Right ventricle myocardium inferior (tissue), 1 donor: ENCODE data around the gene TNFAIP2. TPM values are rescaled to one million over a fixed set of nuclear protein-coding genes. Genes with fewer than 3 reads are reported as not detected.

Experiments
- ATAC-seq: fragments of 200-7000 bp; cut with Tn5 transposase; one replicate; pipeline ENCODE4 v1.9.1; 2020; ENCODE audit warnings: mild to moderate bottlenecking, moderate library complexity
- DNase-seq: peaks from one replicate; pipeline ENCODE4 v3.0.0; 2021; ENCODE audit errors: missing footprints
- intact Hi-C: fragments of 100-400 bp; cut with DNase I; formaldehyde crosslinking; loops from one replicate; pipeline ENCODE4 v1.11.0; 2022
- total RNA-seq: library from RNA; stranded (reverse); fragmentation: NEBNext Ultra II Directional; extraction: Animal tissue kit (Norgen Biotek cat#: 25700); gene quantifications from one replicate; pipeline ENCODE4 v1.2.1, GENCODE V29; 2021
- donor health status: DM: no; HTN: yes; CAD: no; lungs with severe emphysema.

The TNFAIP2 gene
- total RNA-seq, 1 donor from 2014 or later, result 56.5 TPM

DNA sequence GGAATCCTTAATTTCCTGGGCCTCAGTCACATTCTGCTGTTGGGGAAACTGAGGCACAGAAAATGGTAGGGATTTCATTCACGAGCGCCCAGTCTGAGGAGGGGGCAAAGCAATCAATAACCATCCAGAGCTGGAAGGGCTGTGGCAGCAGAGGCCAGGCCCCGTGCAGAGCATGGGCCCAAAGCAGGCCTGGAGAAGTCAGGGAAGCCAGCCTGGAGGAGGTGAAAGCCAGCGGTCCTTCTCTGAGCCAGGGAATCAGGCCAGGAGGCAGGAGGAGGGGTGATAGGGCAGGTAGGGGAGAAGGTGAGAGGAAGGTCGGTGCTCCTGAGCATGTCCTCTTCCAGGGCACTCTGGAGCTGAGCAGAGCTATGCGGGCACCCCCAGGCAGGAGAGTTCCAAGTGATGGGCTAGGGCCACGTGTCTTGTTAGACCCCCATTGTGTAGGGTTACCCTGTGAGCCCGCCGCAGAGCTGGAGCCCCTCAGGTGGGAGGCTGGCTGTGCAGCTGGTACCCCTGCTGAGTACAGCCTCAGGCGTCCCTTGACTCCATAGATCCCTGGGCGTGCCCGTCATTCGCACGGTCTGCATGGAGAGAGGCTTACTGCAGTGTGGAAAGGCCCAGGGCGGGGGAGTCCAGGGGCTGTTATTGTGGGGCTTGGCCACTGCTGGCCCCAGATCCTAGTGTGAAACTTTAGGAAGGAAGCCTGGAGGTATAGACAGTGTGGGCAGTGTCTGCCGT lies 4.8 kb downstream of the TNFAIP2 start:
- DNase-seq (no peak), ATAC-seq (no peak)
- intact Hi-C loops, result no loop called here

DNA sequence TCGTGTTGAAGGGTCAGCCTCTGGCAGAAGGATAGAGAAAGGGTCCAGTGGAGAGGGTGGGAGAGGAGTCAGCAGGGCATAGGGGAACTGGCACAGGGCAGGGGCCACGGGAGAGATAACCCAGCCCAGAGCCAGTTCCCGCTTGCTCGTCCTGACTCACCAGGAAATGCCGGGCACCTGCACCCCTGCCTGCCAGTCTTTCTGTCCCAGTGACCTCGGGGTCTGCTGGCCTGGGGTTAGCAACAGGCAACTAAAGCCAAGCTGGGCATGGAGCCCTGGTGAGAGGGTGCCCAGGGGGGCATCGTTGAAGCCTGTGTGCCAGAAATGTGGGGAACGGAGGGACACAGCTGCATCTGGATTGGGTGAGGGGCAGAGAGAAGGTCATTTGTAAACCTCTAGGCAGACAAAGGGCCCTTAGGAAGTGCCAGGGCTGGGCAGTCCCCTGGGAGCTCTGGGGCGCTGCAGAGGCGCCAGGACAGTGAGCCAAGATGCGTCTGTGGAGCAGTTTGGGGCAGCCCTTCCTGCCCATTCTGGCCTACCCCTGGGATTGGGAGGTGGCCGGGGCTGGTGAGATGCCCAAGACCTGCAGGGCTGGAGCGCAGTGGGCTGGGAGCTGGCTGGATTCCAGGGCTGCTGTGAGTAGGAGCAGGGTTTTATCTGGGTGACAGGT lies 5.5 kb downstream of the TNFAIP2 start:
- intact Hi-C loops, result no loop called here
- no peak for ATAC-seq
- no peak for DNase-seq

DNA sequence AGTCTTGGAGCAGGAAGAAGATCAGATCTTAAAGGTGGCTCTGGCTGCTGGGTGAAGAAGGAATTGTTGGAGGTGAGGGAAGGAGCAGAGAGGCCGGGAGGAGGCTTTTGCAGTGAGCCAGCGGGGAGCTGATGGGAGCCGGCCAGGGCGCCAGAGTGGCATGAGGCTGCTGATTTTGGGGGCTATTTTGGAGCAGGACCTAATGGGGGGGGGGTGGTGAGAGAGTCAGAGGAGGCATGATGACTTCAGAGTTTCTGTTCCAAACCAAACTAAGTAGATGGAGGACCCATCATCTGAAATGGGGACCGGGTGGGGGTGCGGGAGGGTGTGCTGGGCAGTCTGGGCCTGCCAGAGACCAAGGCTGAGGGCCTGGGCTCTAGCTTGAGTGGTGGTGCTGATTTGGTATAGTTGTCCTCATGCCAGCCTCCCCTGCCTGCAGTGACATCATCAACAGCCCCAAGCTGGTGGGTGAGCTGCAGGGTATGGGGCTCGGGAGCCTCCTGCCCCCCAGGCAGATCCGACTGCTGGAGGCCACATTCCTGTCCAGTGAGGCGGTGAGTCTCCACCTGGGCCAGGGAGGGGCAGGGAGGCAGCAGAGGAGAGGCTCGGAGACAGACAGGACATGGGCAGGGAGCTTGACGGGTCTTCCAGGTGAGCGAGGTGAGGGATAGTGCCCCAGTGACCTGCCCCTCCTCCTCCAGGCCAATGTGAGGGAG lies 6.2 kb downstream of the TNFAIP2 start:
- no peak for ATAC-seq
- intact Hi-C loops, result no loop called here
- no peak for DNase-seq

DNA sequence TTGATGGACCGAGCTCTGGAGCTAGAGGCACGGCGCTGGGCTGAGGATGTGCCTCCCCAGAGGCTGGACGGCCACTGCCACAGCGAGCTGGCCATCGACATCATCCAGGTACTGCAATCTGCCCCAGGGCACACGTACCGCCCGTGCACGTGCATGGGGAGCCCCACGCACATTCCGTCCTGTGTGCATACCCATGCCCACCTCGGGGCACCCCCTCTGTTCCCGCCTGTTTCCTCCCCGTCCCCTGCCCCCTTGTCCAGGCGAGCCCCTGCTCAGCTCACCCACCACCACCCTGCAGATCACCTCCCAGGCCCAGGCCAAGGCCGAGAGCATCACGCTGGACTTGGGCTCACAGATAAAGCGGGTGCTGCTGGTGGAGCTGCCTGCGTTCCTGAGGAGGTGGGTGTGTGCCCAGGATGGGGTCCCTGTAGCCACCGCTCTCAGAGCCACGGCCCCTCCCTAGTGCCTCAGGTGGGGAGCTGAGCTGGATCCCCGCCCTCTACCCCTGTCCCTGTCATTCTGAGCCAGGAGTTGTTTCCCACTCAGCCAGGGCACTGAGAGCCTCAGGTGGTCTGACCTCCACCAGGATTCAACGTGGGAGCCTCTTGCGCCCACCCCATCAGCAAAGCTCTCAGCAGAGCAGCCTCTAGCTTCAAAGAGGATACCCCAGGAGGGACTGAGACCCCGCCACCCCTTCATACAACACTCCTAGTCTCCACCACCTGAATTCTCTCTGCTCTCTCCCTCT lies 6.9 kb downstream of the TNFAIP2 start:
- DNase-seq (no peak), ATAC-seq (no peak)
- intact Hi-C loops, result no loop called here

DNA sequence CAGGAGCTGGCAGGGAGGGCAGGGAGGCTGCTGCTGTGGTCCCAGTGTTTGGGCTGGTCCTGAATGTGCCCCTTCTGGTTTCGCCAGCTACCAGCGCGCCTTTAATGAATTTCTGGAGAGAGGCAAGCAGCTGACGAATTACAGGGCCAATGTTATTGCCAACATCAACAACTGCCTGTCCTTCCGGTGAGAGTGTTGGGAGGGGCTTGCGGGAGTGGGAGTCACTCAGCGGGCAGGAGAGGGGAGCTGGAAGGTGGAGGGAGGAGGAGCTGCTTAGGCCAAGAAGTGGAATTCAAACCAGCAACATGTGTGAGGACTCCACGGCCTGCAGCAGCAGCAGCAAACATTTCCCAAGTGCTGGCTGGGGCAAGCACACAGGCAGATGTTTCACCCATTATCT lies 7.7 kb downstream of the TNFAIP2 start:
- intact Hi-C loops, result no loop called here
- ATAC-seq (no peak), DNase-seq (no peak)

DNA sequence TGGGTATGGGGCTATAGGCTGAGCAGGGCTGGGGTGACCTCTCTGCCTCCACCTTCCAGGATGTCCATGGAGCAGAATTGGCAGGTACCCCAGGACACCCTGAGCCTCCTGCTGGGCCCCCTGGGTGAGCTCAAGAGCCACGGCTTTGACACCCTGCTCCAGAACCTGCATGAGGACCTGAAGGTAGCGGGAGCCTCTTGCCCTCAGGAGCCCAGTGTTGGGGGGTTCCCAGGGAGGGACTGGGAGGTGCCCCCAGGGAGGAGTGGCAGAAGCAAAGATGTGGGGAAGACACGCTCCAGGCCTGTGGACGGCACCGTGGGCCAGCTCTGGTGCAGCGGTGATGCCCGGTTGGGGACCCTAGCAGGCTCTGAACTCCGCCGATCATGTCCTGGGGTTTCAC lies 8.3 kb downstream of the TNFAIP2 start:
- no peak for DNase-seq
- no peak for ATAC-seq
- intact Hi-C loops, result no loop called here

DNA sequence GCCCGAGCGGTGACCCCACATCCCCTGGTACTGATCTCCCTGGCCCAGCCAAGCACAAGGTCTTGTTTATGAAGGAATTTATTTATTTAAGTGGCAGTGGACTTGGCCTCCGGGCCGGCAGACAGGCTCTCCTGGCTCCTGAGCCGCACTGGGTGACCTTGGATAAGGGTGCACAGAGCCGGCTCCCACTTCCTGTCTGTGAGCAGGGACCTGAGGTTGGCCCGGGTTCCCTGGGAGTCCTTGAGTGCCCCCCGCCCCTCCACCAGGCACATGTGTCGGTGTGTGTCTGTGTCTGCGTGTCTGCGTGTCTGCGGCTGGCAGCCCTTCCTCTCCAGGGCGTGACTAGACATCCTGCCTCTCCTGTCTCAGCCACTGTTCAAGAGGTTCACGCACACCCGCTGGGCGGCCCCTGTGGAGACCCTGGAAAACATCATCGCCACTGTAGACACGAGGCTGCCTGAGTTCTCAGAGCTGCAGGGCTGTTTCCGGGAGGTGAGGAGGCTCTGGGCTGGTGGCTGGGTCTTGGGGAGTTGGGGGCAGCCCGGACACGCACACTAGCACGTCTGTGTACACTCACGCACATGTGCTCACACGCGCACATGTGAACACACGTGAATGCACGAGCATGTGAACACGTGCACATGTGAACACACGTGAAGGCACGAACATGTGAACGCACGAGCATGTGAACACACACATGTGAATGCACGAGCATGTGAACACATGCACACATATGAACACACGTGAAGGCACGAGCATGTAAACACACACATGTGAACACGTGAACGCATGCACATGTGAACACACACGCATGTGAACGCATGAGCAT lies 9.3 kb downstream of the TNFAIP2 start:
- ATAC-seq (peak; percentile 6), DNase-seq (no peak)
- intact Hi-C loops, result no loop called here

DNA sequence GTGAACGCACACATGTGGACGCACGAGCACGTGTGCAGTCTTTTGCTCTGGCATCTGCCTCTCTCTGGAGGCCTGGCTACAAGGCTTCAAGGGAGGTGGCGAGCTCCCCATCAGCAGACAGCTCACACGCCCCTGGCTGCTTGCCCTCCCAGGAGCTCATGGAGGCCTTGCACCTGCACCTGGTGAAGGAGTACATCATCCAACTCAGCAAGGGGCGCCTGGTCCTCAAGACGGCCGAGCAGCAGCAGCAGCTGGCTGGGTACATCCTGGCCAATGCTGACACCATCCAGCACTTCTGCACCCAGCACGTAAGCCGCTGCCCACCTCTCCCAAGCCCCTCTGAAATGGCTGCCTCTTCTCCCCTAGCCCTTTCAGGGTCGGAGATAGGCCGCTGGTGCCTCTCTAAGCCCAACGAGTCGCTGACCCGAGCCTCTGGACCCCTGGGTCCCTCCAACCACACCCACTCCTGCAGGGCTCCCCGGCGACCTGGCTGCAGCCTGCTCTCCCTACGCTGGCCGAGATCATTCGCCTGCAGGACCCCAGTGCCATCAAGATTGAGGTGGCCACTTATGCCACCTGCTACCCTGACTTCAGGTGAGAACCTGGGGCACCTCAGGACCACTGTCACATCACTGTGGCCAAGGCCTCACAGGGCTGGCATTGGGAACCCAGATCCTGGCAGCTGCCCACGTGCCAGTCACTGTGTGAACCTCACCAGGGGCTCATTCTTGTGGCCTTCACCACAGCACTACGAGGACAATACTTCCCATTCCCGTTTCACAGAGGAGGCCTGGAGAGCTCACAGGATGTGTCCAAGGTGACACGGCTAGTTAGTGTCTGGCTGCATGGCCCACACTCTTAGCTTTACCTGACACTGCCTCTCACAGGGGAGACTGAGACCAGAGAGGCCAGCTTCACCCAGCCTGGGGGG lies 10.2 kb downstream of the TNFAIP2 start:
- DNase-seq (no peak), ATAC-seq (no peak)
- intact Hi-C loops, result no loop called here

DNA sequence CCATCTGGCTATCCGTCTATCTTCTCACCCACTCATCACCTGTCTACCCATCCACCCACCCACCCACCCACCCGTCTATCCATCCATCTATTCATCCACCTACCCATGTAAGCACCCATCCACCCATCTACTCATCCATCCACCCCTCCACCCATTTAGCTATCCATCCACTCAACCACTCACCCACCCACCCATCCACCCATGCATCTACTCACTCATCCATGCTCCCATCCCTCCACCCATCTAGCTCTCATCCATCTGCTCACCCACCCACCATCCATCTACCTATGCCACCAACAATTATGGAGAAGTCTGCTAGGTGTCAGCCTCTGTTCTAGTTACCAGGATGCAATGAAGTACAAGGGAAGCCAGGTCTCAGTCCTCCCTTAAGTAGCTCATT lies 11.1 kb downstream of the TNFAIP2 start:
- intact Hi-C loops, result no loop called here
- no peak for ATAC-seq
- DNase-seq, result no peak

DNA sequence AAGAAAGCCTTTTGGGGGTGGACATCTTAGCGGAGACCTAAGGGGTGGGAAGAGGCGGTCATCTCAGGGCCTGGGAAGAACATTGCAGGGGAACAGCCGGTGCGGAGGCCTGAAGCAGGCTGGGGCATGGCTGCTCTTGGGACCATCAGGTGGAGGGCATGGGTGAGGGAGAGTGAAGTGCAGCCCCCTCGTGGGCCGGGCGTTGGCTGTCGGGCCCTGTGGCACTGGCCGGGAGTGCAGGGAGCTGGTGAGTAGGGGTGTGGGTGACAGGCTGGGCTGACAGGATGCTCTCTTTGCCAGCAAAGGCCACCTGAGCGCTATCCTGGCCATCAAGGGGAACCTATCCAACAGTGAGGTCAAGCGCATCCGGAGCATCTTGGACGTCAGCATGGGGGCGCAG lies 11.7 kb downstream of the TNFAIP2 start:
- intact Hi-C loops, result no loop called here
- ATAC-seq, result no peak
- no peak for DNase-seq

DNA sequence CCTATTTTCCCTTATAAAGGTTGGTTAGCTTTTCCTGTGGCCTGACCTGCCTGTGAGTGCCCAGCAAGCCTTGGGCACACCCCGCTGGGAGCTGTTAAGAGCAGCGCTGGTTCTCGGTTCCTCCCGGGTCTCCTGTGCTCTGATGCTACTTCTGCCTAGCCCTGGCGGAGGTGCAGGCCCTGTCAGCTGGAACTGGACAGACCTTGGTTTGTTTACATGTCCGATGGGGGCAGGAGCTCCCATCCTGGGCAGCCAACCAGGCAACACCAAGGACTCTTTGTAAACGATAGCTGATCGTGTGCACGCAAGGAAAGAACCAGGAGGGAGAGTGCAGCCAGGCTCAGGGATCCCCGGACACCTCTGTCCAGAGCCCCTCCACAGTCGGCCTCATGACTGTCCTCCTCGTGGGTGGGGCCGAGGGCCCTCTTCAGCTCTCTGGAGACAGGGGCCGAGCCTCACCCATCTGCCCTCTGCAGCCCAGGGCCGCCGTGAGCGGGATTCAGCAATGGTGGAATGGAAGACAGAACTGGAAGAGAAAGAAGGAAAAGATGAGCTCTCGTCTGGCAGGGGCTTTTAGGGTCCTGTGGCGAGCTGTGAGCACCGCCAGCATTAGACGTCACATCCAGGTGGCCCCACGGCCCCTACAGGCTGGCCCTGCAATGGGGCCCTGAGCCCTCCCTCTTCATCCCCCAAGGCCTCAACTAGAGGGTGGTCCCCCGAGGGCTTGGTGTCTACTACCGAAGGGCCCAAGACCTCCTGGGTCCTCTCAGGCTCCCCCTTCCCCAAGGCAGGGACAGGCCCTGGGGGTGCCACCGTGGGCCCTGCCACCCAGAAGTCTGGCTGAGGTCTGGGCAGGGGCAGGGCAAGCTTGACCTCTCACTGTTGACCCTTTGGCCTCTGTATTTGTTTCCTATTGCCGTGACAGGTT lies 12.3 kb downstream of the TNFAIP2 start:
- intact Hi-C loops, result no loop called here
- no peak for ATAC-seq
- DNase-seq, result no peak

DNA sequence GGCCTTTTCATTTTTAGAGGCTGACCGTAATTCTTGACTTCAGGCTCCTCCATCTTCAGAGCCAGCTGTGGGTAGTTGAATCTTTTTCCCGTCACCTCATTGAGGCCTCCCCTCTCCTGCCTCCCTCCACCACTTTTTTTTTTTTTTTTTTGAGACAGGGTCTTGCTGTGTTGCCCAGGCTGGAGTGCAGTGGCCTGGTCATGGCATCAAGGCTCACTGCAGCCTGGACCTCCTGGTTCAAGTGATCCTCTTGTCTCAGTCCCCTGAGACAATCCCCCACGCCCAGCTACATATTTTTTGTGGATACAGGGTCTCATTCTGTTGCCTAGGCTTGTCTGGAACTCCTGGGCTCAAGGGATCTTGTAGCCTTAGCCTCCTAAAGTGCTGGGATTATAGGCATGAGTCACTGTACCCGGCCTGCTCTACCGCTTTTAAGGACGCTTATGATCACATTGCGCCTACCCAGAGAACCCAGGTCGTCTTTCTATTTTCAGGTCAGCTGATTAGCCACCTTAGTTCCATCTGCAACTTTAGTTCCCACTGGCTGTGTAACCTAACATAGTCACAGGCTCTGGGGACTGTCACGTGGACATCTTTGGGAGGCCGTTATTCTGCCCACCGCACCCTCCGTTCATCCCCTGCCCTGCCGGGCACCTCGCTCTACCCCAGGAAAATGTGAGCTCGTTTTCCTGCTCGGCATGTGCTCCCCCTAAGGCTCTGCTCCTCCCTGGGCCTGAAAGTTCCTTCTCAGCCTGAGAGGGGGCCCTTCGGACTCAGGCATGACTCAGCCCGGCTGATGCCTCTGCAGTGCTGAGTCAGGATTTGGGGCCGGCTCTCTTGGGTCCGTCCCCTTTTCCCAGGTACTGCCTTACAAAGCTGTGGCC lies 13.4 kb downstream of the TNFAIP2 start:
- no peak for DNase-seq
- intact Hi-C loops, result no loop called here
- ATAC-seq, result peak; percentile 44

DNA sequence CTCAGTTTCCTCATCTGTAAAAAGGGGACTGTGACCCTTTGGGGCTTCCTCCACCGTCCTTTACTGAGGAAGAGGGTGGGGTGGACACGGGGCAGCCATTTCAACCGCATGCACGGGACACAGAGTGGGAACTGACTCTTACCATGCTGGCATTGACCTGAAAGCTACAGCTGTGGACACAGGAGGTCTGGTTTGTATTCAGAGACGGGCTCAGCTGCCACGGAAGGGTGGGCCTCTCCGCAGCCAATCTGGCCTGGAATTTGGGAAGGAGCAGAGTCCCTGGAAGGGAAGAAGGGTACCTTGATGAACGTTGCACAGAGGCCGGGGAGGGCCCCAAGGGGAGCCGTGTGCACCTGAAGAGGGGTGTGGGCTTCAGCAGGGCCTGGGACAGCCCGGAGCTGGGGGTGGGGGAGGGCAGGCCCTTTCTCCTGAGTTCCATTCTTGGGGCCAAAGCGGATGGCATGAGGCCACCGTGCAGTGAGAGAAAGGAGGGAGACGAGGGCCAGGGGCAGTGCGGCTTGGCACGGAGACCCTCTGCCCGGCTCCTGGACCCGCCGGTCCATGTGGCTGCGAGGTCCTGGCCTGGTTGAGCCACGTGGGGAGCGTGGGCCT lies 14.5 kb downstream of the TNFAIP2 start:
- intact Hi-C loops, result no loop called here
- no peak for DNase-seq

DNA sequence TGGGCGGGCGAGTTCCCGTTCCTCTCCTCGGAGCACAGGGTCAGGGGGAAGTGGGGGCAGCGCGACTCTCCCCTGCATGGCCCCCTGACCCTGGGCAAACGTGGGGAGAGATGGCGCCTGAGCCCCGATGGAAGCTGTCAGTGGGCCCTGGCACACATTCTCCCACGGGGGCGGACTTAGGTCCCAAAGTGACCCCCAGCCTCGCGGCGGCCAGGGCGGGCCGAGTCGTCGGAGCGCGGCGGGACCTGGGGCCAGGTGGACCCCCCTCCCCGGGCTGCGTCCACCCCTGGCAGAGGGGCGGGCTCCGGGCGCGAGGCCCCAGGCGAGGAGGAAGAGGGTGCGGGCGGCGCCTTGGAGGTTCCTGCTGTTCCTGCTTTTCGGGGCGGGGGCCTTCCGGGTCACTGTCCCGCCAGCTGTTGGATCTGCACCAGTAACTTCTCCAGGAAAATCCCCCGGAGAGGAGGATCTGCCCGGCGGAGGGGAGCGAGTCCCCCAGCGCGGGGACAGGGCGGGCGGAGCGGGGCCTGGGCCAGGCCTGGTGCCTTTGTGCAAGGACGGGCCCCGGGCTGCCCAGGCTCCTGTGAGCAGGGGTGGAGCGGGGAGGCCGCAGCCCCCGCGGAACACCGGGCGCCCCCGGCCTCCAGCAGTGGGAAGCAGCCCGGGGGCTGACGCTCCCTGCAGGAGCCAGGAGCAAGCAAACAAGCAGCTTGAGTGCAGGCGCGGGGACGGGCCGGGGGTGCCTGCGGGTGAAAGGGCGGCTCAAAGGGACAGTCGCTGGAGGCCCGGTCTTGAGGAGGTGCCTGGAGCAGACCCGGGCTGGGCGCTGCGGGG lies 15.3 kb downstream of the TNFAIP2 start:
- intact Hi-C loops, result no loop called here
- peak; percentile 27 for ATAC-seq
- no peak for DNase-seq

More for the DNA sequence above, 14.5 kb downstream of the TNFAIP2 start:
- peak; percentile 12 for ATAC-seq
